NCI-H2227 (cell line): ENCODE measurements around the gene PDHX.
"Not testable (repeated sequence)": the region's sequence is repeated elsewhere in the genome, so short reads cannot be mapped to it uniquely, and the experiment has no call there.

ENCODE experiments used
- DNase-seq: peaks from one replicate; lab custom pipeline; 2025; ENCODE audit not compliant: unreplicated experiment; lab: John Stamatoyannopoulos, UW

PDHX gene

DNA sequence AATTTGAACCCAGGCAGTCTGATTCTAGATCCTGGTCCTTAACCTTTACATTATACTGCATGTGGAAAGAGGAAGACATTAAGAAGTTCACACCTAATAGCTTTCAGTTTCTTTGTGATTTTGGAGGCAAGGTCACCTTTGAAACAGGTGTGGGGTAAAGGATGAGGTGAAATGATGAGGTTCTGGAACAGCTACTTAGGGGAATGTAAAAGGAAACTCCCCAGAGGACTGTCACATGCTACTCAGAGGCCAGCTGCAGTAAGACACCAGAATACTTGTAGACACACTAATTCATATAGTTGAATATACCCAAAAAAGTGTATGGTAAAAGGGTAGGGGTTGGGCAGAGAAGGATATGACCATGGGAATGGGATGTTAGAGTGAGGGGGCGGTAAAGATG is 5.6 kb upstream of the PDHX start:
- DNase-seq, result no peak

GRCh38 chr11:34911676-34912075 is 4.7 kb upstream of the PDHX start:
- DNase-seq, result no peak

- DNase-seq, result not testable (repeated sequence)
Measured at GRCh38 chr11:34913556-34913955, 2.9 kb upstream of the PDHX start.

DNA sequence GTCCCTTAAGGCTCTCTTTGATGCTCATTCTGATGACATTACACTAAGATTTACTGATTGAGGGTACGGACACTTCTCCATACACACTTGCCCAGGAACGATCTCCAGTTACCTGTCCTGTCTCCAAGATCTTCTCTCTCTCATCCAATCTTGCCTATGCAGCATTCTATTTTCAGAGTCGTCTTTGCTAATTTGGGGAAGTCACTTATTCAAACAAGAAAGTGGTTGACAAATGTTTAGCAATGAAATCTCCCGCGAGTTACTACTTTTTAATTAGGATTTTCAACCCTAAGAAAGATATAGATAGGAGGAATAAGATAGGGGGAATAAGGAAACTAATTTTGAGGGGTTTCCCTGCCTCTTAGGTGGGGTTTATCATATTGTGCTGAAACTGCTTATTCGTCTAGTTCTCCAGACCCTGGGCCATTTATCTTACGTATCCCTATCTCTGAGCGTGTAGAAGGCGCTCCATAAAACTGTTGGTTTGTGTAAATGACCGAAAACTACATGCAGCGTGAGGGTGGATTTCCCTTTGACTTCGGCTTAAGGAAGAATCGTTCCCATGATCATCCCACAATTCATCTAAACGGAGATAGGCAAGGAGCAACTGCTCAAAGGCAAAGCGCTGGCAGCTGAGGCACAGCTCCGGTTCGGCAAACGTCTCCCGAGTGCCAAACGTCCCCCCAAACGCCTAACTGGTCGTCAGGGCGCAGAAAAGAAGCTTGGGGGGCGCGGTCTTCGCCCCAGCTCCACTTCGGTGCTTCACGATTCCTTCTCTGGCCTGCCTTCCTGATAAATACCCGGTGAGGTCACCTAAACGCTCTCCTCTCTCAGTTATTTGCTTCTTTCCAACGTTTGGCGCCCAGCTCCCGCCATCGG is 1.0 kb upstream of the PDHX start:
- DNase-seq, result peak; percentile 74

- peak; percentile 43 for DNase-seq
Measured at GRCh38 chr11:34916843-34917770, 689 bp downstream of the PDHX start.

- no peak for DNase-seq
Measured at GRCh38 chr11:34921156-34921555, 4.7 kb downstream of the PDHX start.

- DNase-seq, result no peak
Measured at GRCh38 chr11:34924714-34925113, 8.3 kb downstream of the PDHX start.

DNA sequence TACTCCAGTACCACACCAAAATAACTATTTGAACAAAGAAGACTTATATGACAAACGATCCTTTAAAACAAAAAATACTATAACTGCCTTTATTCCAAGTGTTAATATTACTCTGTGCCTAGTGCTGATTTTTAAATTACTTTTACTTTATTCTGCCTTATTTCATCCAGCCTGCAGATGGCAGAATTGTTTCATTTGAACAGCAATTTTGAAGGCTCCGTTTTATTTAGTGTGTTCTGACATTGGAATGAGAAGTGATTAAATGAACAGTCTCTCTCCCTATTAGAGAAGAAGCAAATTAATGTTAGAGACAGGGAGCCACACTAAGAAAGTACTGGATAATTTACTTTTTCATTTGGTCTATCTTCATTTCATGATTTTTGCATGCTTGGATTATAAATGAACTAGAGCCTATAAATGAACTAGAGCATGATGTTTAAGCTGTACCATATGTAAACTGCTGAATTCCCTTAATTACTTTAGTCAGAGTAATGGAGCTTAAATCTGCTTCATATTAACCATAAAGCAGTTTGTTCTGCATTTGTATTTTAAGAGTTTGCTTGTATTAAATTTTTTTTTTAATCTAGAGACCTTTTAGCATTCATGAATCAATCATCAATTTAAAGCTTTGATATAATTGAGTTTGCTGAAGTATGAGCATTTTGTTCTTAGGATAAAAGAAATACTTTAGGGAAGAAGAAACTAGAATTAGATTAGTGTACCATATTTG is 9.8 kb downstream of the PDHX start:
- DNase-seq, result peak; percentile 74

GRCh38 chr11:34926831-34927132 is 10.4 kb downstream of the PDHX start:
- DNase-seq, result no peak

GRCh38 chr11:34928268-34928959 is 12.0 kb downstream of the PDHX start:
- no peak for DNase-seq

DNA sequence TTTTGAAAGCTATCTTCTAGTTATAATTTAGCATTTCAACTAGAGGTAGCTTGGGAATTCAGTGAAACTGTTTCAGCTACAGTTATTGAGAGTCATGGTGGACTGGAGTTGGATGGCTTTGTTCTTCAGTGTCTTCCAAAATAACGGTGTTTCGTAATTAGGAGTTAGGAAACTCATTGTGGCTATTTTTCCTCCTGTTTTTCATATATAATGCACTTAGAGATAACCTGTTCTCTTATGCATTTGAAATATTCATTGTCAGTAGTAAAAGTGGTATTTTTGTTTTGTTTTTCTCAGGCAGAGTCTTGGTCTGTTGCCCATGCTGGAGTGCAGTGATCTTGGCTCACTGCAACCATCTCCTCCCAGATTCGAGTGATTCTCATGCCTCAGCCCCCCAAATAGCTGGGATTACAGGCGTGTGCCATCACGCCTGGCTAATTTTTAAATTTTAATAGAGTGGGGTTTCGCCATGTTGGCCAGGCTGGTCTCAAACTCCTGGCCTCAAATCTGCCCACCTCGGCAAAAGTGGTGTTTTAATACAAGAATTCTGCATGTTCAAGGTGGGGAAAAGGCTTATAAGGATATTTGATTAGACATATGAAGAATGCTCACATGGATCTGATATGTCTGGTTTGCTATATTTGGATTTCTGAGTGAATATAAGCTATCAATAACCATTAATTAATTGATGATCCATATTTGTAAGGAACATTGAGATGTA is 12.7 kb downstream of the PDHX start:
- DNase-seq, result no peak

GRCh38 chr11:34929794-34930763 is 13.7 kb downstream of the PDHX start:
- DNase-seq, result no peak

GRCh38 chr11:34936945-34937629 is 20.7 kb downstream of the PDHX start:
- DNase-seq, result no peak

GRCh38 chr11:34938611-34939010 is 22.2 kb downstream of the PDHX start:
- no peak for DNase-seq

DNA sequence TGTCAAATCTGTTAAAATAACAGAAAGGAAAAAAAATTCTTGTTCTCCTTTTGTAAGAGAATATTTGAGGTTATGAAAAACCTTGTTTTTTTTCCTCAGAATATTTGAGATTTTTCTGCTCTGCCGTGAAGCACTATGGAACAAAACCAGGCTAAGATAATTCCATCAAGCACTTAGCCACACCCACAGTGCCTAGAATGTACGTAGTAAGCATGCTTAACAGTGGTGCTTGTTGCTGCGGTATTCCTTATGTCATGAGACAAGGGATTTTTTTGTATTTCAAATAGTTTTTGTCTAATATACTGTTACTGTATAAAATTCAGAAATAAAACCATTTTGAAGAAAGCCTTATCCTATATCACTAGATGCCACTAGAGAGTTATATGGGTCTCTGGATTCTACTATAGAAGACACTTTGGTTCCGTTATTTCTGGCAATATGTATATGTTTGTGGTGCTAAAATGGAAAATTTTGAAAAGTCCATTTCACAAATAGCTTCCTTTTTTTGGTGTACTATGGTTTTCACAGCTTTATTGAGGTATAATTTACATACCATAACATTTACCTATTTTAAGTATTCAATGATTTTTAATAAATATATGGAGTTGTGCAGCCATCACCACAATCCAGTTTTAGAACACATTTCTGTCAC is 23.7 kb downstream of the PDHX start:
- no peak for DNase-seq

GRCh38 chr11:34941688-34942087 is 25.3 kb downstream of the PDHX start:
- no peak for DNase-seq

DNA sequence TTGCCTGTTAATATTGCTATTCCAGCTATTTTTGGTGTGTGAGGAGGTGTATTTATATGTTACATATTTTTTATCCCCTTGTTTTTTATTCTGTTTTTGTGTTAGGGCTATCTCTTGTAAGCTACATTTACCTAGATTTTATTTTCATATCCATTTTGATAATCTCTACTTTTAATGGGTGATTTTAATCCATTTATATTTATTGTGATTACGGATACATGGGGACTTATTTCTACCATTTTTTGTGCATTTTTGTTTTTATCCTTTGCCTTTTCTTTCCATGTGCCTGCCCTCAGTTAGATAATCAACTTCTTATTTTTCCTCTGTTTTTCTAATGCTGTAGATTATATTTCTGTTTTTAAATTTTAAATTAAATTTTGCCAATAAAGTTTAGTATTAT is 28.3 kb downstream of the PDHX start:
- DNase-seq, result no peak

- DNase-seq, result no peak
Measured at GRCh38 chr11:34948696-34949095, 32.3 kb downstream of the PDHX start.
